ENCODE measurements around the gene IFNK.

The IFNK gene

DNA sequence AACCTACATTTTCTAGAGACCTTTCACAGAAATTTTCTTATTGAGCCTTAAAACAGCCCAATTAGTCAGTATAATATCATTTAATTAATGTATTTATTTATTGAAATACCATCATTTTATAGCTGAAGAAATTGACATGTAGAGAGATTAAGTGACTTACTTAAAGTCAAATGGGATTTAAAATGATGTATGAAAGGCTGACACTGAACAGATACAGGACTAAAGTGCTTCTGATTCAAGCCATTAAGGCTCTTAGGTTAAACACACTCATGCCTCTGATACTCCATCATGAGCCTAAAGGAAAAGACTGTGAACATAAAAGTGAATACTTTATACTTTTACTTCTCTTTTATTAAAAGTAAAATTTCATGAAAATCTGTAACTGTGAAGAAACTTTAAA is 36.4 kb downstream of the IFNK start:
- H3K27me3 ChIP-seq (replicated peaks), result no peaks in the 10 kb centered on the region
- in situ Hi-C loops (cut with HindIII; ENCODE audit: low pct_ligation_motif_present, low sequenced_read_pairs), result no loop called here
- H3K36me3 ChIP-seq (replicated peaks), result no peaks in the 10 kb centered on the region
- no peak overlapping the region for H3K27ac ChIP-seq
- no peak for DNase-seq
- TF ChIP-seq, protein P1, sequence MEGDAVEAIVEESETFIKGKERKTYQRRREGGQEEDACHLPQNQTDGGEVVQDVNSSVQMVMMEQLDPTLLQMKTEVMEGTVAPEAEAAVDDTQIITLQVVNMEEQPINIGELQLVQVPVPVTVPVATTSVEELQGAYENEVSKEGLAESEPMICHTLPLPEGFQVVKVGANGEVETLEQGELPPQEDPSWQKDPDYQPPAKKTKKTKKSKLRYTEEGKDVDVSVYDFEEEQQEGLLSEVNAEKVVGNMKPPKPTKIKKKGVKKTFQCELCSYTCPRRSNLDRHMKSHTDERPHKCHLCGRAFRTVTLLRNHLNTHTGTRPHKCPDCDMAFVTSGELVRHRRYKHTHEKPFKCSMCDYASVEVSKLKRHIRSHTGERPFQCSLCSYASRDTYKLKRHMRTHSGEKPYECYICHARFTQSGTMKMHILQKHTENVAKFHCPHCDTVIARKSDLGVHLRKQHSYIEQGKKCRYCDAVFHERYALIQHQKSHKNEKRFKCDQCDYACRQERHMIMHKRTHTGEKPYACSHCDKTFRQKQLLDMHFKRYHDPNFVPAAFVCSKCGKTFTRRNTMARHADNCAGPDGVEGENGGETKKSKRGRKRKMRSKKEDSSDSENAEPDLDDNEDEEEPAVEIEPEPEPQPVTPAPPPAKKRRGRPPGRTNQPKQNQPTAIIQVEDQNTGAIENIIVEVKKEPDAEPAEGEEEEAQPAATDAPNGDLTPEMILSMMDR (IDR thresholded peaks at IDR 0.05; ENCODE audit: low read depth, low read length, missing control alignments), result no peak
- no peak overlapping the region for H3K4me3 ChIP-seq (ENCODE audit: low read depth, low read length)

DNA sequence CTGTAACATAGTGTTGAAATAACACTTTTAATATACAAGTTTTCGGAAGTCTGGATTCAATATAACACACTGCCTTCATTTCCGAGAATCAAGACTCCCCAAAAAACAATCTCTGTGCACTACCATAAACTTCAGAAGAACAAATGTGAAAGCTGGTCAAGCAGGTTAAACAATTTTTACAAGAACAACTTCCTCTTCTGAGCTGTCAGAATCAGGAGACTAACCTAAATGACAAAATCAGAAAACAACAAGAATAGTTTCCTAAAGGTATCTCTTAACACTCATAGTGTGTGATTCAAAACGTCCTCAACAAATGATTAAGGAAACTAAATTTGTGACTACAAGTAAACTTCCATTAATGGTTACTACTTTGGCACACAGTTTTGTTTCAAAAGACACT is 37.6 kb downstream of the IFNK start:
- DNase-seq, result no peak
- TF ChIP-seq, protein P1 (IDR thresholded peaks at IDR 0.05; ENCODE audit: low read depth, low read length, missing control alignments), result no peak
- no peaks in the 10 kb centered on the region for H3K27me3 ChIP-seq (replicated peaks)
- no peak overlapping the region for H3K4me3 ChIP-seq (ENCODE audit: low read depth, low read length)
- in situ Hi-C loops (cut with HindIII; ENCODE audit: low pct_ligation_motif_present, low sequenced_read_pairs), result no loop called here
- no peaks in the 10 kb centered on the region for H3K36me3 ChIP-seq (replicated peaks)
- H3K27ac ChIP-seq, result no peak overlapping the region

DNA sequence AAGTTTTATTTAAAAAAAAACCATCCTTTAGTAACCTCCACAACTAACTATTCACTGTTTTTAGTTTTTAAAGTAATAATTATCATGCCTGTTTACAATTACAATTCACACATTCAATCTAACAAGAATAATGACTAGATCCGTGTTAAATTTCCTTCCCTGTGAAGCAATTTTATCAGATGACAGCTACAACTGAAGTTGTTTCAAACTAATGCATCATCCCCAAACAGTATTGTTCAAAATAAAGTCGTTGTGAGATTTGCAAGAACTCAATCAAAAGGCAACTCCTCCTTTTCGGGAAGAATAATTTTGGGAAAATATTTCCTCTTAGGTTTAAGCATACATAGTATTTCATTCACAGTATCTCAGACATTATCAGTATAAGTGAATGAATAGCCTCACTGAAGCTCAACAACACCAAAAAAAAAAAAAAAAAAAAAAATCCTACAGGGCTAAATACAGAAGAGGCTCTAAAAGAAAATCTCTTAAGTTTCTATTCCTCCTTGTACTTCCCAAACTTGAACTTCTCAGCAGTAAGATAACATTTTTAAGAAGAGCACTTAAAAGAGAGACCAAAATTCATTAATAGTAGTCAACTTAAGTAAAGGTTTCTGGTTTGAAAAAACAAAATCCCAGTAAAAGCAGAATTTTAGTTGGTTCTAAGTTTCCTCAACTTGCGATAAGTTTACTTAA is 39.8 kb downstream of the IFNK start:
- no peak for DNase-seq
- Histone ChIP-seq H3K36me3 (replicated peaks) (no peaks in the 10 kb centered on the region), H3K27me3 (replicated peaks) (no peaks in the 10 kb centered on the region), H3K27ac (no peak overlapping the region), H3K4me3 (ENCODE audit: low read depth, low read length) (no peak overlapping the region)
- in situ Hi-C loops (cut with HindIII; ENCODE audit: low pct_ligation_motif_present, low sequenced_read_pairs), result no loop called here
- TF ChIP-seq, protein P1 (IDR thresholded peaks at IDR 0.05; ENCODE audit: low read depth, low read length, missing control alignments), result no peak

DNA sequence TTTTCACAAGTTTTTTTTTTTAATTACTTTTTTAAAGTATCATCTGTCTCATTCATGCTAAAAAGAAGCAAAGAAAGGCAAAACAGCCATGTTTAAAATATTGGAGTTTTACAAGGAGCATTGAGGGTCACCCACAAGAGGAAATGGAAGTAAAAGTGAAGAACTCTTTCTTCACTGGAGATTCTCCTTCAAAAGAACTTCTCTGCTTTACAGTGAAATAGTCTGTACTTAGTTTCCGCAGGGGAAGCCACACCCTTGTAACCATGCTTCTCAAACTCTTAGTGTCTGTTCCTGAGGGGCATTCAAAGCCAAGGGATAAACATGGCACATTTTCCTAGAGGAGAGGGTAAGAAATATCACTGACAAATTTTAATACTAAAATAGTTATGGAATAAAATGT is 40.6 kb downstream of the IFNK start:
- DNase-seq, result no peak
- H3K27ac ChIP-seq, result no peak overlapping the region
- TF ChIP-seq, protein P1 (IDR thresholded peaks at IDR 0.05; ENCODE audit: low read depth, low read length, missing control alignments), result no peak
- H3K27me3 ChIP-seq (replicated peaks), result no peaks in the 10 kb centered on the region
- H3K36me3 ChIP-seq (replicated peaks), result no peaks in the 10 kb centered on the region
- in situ Hi-C loops (cut with HindIII; ENCODE audit: low pct_ligation_motif_present, low sequenced_read_pairs), result no loop called here
- no peak overlapping the region for H3K4me3 ChIP-seq (ENCODE audit: low read depth, low read length)

DNA sequence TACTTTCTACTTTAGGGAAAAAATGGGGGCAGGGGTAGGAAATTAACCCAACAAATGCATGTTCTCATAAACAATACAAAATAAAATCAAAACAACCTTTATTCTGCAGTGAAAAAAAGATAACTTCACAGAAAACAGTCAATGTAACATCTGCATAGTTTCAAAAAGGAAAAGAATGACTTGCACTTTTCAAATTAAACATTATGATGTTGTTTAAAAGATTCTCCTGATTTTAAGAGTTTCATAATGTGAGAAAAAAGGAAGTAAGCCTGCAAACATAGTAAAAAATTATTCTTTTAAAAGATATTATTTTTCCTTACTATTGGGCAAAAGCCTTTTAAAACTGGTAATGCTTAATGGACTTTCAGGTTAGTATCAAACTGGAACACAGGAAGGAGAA is 41.6 kb downstream of the IFNK start:
- Histone ChIP-seq H3K27me3 (replicated peaks) (no peaks in the 10 kb centered on the region), H3K4me3 (ENCODE audit: low read depth, low read length) (no peak overlapping the region), H3K27ac (no peak overlapping the region), H3K36me3 (replicated peaks) (no peaks in the 10 kb centered on the region)
- in situ Hi-C loops (cut with HindIII; ENCODE audit: low pct_ligation_motif_present, low sequenced_read_pairs), result no loop called here
- TF ChIP-seq, protein P1 (IDR thresholded peaks at IDR 0.05; ENCODE audit: low read depth, low read length, missing control alignments), result no peak
- no peak for DNase-seq

DNA sequence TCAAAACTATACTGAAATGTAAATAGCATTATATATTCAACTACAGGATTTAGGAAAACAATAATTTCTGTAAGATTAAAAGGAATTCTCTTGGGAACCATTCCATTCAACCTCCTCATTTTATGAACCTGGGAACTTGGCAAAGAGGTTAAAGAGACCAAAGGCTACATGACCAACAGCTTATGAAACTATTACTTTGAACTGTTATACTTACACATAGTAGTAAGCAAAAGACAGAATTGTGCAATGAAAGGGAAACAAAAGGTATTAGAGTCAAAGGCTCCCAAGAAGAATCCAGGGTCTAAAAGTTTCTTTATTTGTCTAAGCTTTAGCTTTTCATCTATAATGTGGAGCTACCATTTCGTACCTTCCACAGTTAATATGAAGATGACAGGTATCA is 42.0 kb downstream of the IFNK start:
- in situ Hi-C loops (cut with HindIII; ENCODE audit: low pct_ligation_motif_present, low sequenced_read_pairs), result no loop called here

More for the DNA sequence above, 42.0 kb downstream of the IFNK start:
- Histone ChIP-seq H3K36me3 (replicated peaks) (no peaks in the 10 kb centered on the region), H3K27me3 (replicated peaks) (no peaks in the 10 kb centered on the region), H3K4me3 (ENCODE audit: low read depth, low read length) (no peak overlapping the region), H3K27ac (no peak overlapping the region)
- TF ChIP-seq, protein P1 (IDR thresholded peaks at IDR 0.05; ENCODE audit: low read depth, low read length, missing control alignments), result no peak
- no peak for DNase-seq
